H9 (cell line): ENCODE measurements around the gene ASTN2. TPM values are rescaled to one million over a fixed set of nuclear protein-coding genes. Genes with fewer than 3 reads are reported as not detected.

ENCODE experiments used
- DNase-seq: peaks from one replicate; pipeline ENCODE4 v3.0.0-alpha.2; 2017
- H2AFZ ChIP-seq: one replicate; pipeline ENCODE4 v1.6.1; 2013; ENCODE audit warnings: mild to moderate bottlenecking, low read length, control low read depth, moderate library complexity
- H2AK5ac ChIP-seq: 2 replicates; pipeline ENCODE4 v1.6.1; 2013; ENCODE audit warnings: low read length, control low read depth, mixed read lengths; ENCODE audit not compliant: insufficient read length
- H2BK120ac ChIP-seq: one replicate; pipeline ENCODE4 v1.6.1; 2013; ENCODE audit warnings: low read depth, mild to moderate bottlenecking, low read length, control low read depth, inconsistent platforms; ENCODE audit not compliant: poor library complexity, severe bottlenecking
- H2BK12ac ChIP-seq: 2 replicates; pipeline ENCODE4 v1.6.1; 2013; ENCODE audit warnings: low read length, control low read depth, mixed read lengths, low read depth; ENCODE audit not compliant: insufficient read length
- H2BK15ac ChIP-seq: 2 replicates; pipeline ENCODE4 v1.6.1; 2013; ENCODE audit warnings: low read depth, low read length, control low read depth
- H2BK20ac ChIP-seq: one replicate; pipeline ENCODE4 v1.6.1; 2013; ENCODE audit warnings: low read depth, mild to moderate bottlenecking, low read length, control low read depth, inconsistent platforms; ENCODE audit not compliant: poor library complexity, severe bottlenecking
- H2BK5ac ChIP-seq: 2 replicates; pipeline ENCODE4 v1.6.1; 2013; ENCODE audit warnings: low read length, control low read depth, mixed read lengths; ENCODE audit not compliant: insufficient read length
- H3K14ac ChIP-seq: 2 replicates; pipeline ENCODE4 v1.6.1; 2013; ENCODE audit warnings: low read length, control low read depth; ENCODE audit not compliant: insufficient read depth
- H3K18ac ChIP-seq: 2 replicates; pipeline ENCODE4 v1.6.1; 2013; ENCODE audit warnings: low read depth, mild to moderate bottlenecking, mixed read lengths, low read length, control low read depth; ENCODE audit not compliant: insufficient read length
- H3K23ac ChIP-seq: 2 replicates; pipeline ENCODE4 v1.6.1; 2013; ENCODE audit warnings: low read length, control low read depth, mixed read lengths, low read depth; ENCODE audit not compliant: insufficient read length
- H3K23me2 ChIP-seq: 2 replicates; pipeline ENCODE4 v1.6.1; 2013; ENCODE audit warnings: low read depth, mild to moderate bottlenecking, mixed read lengths, low read length, control low read depth; ENCODE audit not compliant: insufficient read length, poor library complexity, severe bottlenecking
- H3K27ac ChIP-seq: 2 replicates; pipeline ENCODE4 v1.5.1; 2013; ENCODE audit warnings: low read length, control low read depth, mixed read lengths, low read depth; ENCODE audit not compliant: insufficient read length
- H3K27me3 ChIP-seq: 2 replicates; pipeline ENCODE4 v1.6.1; 2013; ENCODE audit warnings: low read length, control low read depth, inconsistent platforms; ENCODE audit not compliant: insufficient read depth
- H3K4ac ChIP-seq: 2 replicates; pipeline ENCODE4 v1.6.1; 2013; ENCODE audit warnings: low read depth, mild to moderate bottlenecking, control low read depth, inconsistent platforms, low read length, moderate library complexity
- H3K4me1 ChIP-seq: 2 replicates; pipeline ENCODE4 v1.6.1; 2013; ENCODE audit warnings: low read length, control low read depth, inconsistent platforms; ENCODE audit not compliant: insufficient read depth
- H3K4me2 ChIP-seq: 2 replicates; pipeline ENCODE4 v1.6.1; 2013; ENCODE audit warnings: low read length, control low read depth, mixed read lengths; ENCODE audit not compliant: insufficient read length, insufficient read depth
- H3K56ac ChIP-seq: 2 replicates; pipeline ENCODE4 v1.6.1; 2013; ENCODE audit warnings: low read depth, mild to moderate bottlenecking, mixed read lengths, low read length, control low read depth; ENCODE audit not compliant: insufficient read length
- H3K79me1 ChIP-seq: 2 replicates; pipeline ENCODE4 v1.6.1; 2013; ENCODE audit warnings: low read depth, mild to moderate bottlenecking, moderate library complexity, low read length, control low read depth, inconsistent platforms; ENCODE audit not compliant: insufficient read depth, poor library complexity, severe bottlenecking
- H3K79me2 ChIP-seq: 2 replicates; pipeline ENCODE4 v1.6.1; 2013; ENCODE audit warnings: low read length, control low read depth, inconsistent platforms; ENCODE audit not compliant: insufficient read depth
- H3K9ac ChIP-seq: 2 replicates; pipeline ENCODE4 v1.6.1; 2013; ENCODE audit warnings: low read length, control low read depth, mixed read lengths; ENCODE audit not compliant: insufficient read length; ENCODE audit errors: extremely low read depth
- H3K9me3 ChIP-seq: one replicate; pipeline ENCODE4 v1.6.1; 2013; ENCODE audit warnings: low read depth, low read length, inconsistent platforms; ENCODE audit not compliant: control insufficient read depth
- H3T11ph ChIP-seq: one replicate; pipeline ENCODE4 v1.6.1; 2013; ENCODE audit warnings: mild to moderate bottlenecking, low read length, control low read depth, inconsistent platforms
- H4K20me1 ChIP-seq: one replicate; pipeline ENCODE4 v1.6.1; 2013; ENCODE audit not compliant: control insufficient read depth, insufficient read length, insufficient read depth
- H4K5ac ChIP-seq: 2 replicates; pipeline ENCODE4 v1.6.1; 2013; ENCODE audit warnings: low read depth, mild to moderate bottlenecking, mixed read lengths, low read length, control low read depth; ENCODE audit not compliant: insufficient read length
- H4K8ac ChIP-seq: replicated peaks from 2 replicates; pipeline ENCODE4 v1.6.1; 2013; ENCODE audit warnings: low read length, control low read depth, mixed read lengths, low read depth; ENCODE audit not compliant: insufficient read length
- H4K91ac ChIP-seq: 2 replicates; pipeline ENCODE4 v1.6.1; 2013; ENCODE audit warnings: low read depth, mild to moderate bottlenecking, moderate library complexity, mixed read lengths, low read length, control low read depth; ENCODE audit not compliant: insufficient read length
- H3K27ac Mint-ChIP-seq, 3 experiments: 2 replicates in 2 of 3; 3 replicates in 1 of 3; pipeline ENCODE4 v1.8.0; 2020 to 2021; ENCODE audit warnings: mixed read lengths in 3 of 3, mild to moderate bottlenecking in 1 of 3, moderate library complexity in 1 of 3
- H3K27me3 Mint-ChIP-seq: 2 replicates; pipeline ENCODE4 v1.8.0; 2021; ENCODE audit warnings: low read depth, mild to moderate bottlenecking, moderate library complexity, mixed read lengths
- H3K36me3 Mint-ChIP-seq, 3 experiments: 2 replicates in 2 of 3; 3 replicates in 1 of 3; pipeline ENCODE4 v1.8.0; 2020 to 2021; ENCODE audit warnings: low read depth in 3 of 3, mixed read lengths in 3 of 3; ENCODE audit not compliant: insufficient read depth in 1 of 3
- H3K4me1 Mint-ChIP-seq, 2 experiments: 2 replicates each; pipeline ENCODE4 v1.8.0; 2020; ENCODE audit warnings: mixed read lengths in 2 of 2
- H3K4me3 Mint-ChIP-seq, 2 experiments: 2 replicates in 1 of 2; 3 replicates in 1 of 2; pipeline ENCODE4 v1.8.0; 2020 to 2021; ENCODE audit warnings: mild to moderate bottlenecking in 2 of 2, mixed read lengths in 2 of 2, moderate library complexity in 1 of 2
- H3K9me3 Mint-ChIP-seq, 2 experiments: 2 replicates in 1 of 2; 3 replicates in 1 of 2; pipeline ENCODE4 v1.8.0; 2020; ENCODE audit warnings: mild to moderate bottlenecking in 2 of 2, mixed read lengths in 2 of 2, moderate library complexity in 1 of 2
- CTCF ChIP-seq: fragments of 200-600 bp; sonication (generic); conservative IDR thresholded peaks from 3 replicates; pipeline ENCODE4 v1.8.0; 2021; ENCODE audit warnings: antibody characterized with exemption, mild to moderate bottlenecking
- WGBS: extraction: QIAGEN DNeasy Blood & Tissue Kit; methylation state at CpG from one replicate; pipeline ENCODE4 v1.1.7; 2013; ENCODE audit warnings: missing lambda C conversion rate, low lambda C conversion rate, mixed read lengths; ENCODE audit not compliant: insufficient read length; ENCODE audit errors: extremely low coverage; 5-methylcytosine and 5-hydroxymethylcytosine counted together
- total RNA-seq: library from RNA; stranded (reverse); gene quantifications from 2 replicates; pipeline ENCODE4 v1.2.1, GENCODE V29; 2021

ASTN2 gene
- total RNA-seq, 1 experiment from 2014 or later: 9.7 TPM

DNA sequence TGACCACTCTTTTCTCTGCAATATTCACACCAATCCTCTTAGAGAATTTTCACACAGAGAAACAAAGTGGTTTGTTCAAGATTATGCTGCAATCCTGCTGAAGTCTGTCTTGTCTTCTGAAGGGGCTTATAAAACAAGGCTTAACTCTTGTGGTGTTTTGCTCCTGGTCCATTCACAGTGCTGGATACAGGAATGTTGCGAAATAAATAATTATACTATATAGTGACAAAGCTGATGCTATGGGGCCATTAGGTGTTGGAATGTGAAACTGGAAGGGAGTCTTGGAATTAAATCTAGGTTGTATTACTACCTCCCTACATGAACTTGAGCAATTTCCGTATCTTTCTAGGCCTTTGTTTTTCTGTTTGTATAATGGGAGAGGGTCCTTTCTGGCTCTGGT, 557.5 kb downstream of the ASTN2 start:
- no peak overlapping the region for H4K91ac ChIP-seq
- Mint-ChIP-seq H3K36me3 (no peaks in the 10 kb centered on the region), H3K27me3 (no peaks in the 10 kb centered on the region), H3K27ac (no peak overlapping the region), H3K9me3 (no peaks in the 10 kb centered on the region), H3K4me1 (peaks cover 16 to 17% of the 10 kb centered on the region in 2 experiments), H3K4me3 (no peak overlapping the region)
- H3K56ac ChIP-seq: no peak overlapping the region
- no peak overlapping the region for H4K8ac ChIP-seq
- no peak for TF ChIP-seq CTCF
- no peaks in the 10 kb centered on the region for H3K9me3 ChIP-seq
- no peaks in the 10 kb centered on the region for H3K4me1 ChIP-seq
- no peaks in the 10 kb centered on the region for H4K20me1 ChIP-seq
- no peak overlapping the region for H3T11ph ChIP-seq
- H3K18ac ChIP-seq: no peak overlapping the region
- H3K14ac ChIP-seq: no peak overlapping the region
- no CpG with 5 or more reads among the region's 2 CpGs for WGBS
- no peak overlapping the region for H3K27ac ChIP-seq
- no peak overlapping the region for H3K23ac ChIP-seq
- H3K27me3 ChIP-seq: no peaks in the 10 kb centered on the region
- no peaks in the 10 kb centered on the region for H3K79me2 ChIP-seq
- no peak overlapping the region for H2BK20ac ChIP-seq
- no peak overlapping the region for H3K9ac ChIP-seq
- no peak overlapping the region for H2BK12ac ChIP-seq
- no peak overlapping the region for H2AK5ac ChIP-seq
- H4K5ac ChIP-seq: no peak overlapping the region
- H2AFZ ChIP-seq: no peak overlapping the region
- H3K4ac ChIP-seq: no peak overlapping the region
- H2BK5ac ChIP-seq: no peak overlapping the region
- H3K79me1 ChIP-seq: no peaks in the 10 kb centered on the region
- H3K4me2 ChIP-seq: no peak overlapping the region
- no peaks in the 10 kb centered on the region for H3K23me2 ChIP-seq
- DNase-seq: no peak
- H2BK15ac ChIP-seq: no peak overlapping the region
- H2BK120ac ChIP-seq: no peak overlapping the region
